Activated T-cell treated with anti-CD3 and anti-CD28 coated beads, Interleukin-2, amount 50 U/mL, for 1 hour (primary cell): ENCODE results near the gene NOP53.
A peak's percentile ranks its signal among the peaks of the same experiment; 100 is the strongest.
"Not testable (repeated sequence)": the region's sequence is repeated elsewhere in the genome, so short reads cannot be mapped to it uniquely, and the experiment has no call there.

ENCODE experiments used
- DNase-seq: peaks from one replicate; pipeline ENCODE4 v3.0.0-alpha.2; 2020

NOP53 gene

GRCh38 chr19:47745010-47745901 is at the start of gene NOP53:
NOP53 (plus strand) TSS chr19:47745546; CDS start chr19:47745560, 14 bp downstream.
- DNase-seq, result peak; percentile 96

- DNase-seq, result no peak
Observed at GRCh38 chr19:47696635-47697034, 48.7 kb upstream of the NOP53 start.

DNA sequence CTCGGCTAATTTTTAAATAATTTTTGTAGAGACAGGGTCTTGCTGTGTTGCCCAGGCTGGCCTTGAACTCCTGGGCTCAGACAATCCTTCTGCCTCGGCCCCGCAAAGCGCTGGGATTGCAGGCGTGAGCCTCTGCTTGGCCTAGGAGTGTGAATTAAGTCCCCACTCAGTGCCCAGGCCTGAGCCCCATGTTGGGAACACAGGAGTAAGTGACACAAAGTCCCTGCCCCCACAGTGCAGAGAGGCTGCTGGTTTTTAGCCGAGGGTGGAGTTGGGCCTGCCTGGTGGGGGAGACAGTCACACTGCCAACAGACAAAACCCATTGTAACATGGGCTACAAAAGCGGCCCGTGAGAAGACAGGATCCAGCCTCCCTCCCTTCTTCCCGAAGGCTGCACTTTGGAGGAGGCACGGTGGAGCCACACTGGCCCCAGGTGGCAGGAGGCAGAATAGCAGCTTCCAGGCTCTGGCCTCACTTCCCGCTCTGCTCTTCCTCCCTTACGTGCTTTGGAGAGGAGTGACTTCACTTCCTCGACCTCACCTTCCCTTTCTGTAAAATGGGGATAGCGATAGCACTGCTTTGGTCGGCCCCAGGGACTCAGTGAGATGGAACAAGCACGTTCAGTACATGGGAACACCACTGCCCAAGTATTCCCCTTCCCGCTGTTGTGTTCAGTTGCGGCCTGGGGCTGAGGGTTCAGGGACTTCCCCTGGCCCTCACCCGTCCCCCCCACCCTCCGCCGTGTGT is 47.3 kb upstream of the NOP53 start:
- DNase-seq, result peak; percentile 66

GRCh38 chr19:47698631-47699359 is 46.6 kb upstream of the NOP53 start:
- no peak for DNase-seq

GRCh38 chr19:47699360-47699917 is 45.9 kb upstream of the NOP53 start:
- DNase-seq, result peak; percentile 65

- no peak for DNase-seq
Observed at GRCh38 chr19:47700934-47701716, 44.2 kb upstream of the NOP53 start.

- DNase-seq, result no peak
Observed at GRCh38 chr19:47701717-47702552, 43.4 kb upstream of the NOP53 start.

DNA sequence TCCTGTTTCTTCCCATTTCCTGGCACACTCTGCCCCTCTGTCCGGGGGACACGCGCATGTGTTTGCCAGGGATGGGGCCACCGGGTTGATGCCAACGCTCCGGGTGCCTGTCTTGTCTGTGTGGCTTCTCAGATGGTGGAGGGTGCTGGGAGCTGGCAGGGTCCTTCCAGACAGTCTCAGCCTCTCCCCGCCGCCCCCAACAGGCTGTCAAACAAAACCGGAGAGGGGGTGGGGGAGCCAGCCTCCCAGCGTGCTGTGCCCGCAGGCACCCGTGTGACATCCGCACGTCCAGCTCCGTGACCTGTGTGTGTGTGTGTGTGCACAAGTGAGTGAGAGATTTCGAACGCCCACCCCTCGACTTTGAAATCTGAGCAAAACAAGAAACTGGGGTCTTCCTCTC is 42.7 kb upstream of the NOP53 start:
- no peak for DNase-seq

DNA sequence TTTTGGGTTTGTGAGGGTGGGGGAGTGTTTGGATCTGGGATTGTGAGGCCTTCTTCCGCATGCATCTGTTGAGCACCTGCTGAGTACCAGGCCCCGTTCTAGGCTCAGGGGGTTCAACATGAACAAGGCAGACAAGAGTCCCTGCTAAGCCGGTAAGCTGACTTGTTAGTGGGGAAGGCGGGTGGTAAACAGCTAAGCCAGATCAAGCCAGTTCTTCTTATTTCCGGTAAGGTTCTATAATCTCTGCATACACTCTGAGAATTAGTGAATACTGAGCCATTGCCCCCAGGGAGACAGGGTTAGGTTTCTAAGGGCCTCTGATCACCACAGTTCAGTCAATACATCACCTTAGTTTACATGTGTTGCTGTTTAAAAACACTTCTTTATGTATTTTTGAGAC is 42.0 kb upstream of the NOP53 start:
- DNase-seq, result no peak

DNA sequence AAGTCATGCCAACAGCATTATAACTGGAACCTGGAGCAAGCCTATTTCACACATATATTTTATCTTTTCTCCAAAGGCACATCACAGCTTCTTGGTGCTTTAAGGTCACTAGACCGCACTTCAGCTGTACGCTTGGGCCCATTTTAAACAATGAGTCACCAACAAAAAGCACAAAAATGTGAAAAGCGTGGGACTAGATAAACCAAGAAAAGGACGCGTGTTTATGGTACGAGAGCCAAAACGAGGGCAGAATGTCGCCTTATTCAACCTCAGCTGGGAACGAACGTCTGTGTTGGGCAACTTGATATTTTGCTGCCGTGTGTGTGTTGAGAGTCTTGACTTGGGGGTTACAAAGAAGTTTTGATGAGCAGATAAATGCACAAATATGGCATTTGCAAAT is 41.3 kb upstream of the NOP53 start:
- no peak for DNase-seq

DNA sequence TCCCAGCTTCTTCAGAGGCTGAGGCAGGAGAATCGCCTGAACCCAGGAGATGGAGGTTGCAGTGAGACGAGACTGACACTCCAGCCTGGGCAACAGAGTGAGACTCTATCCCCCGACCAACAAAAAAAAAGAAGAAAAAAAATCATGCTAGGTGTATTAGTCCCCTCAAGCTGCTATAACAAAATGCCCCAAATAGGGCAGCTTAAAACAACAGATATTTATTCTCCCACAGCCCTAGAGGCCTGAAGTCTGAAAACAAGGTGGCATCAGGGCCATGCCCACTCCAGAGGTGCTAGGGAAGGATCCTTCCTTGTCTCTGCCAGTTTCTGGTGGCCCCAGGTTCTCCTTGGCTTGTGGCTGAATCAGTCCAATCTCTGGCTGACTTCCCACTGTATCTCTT is 40.7 kb upstream of the NOP53 start:
- DNase-seq, result no peak

- peak; percentile 71 for DNase-seq
Observed at GRCh38 chr19:47707135-47707925, 38.0 kb upstream of the NOP53 start.

GRCh38 chr19:47711652-47712242 is 33.6 kb upstream of the NOP53 start:
- DNase-seq, result no peak

- DNase-seq, result peak; percentile 55
Observed at GRCh38 chr19:47713046-47714021, 32.0 kb upstream of the NOP53 start, which contains the start of gene EHD2. EHD2 (plus strand) TSS chr19:47713422; CDS start chr19:47716613, 3,191 bp downstream.

DNA sequence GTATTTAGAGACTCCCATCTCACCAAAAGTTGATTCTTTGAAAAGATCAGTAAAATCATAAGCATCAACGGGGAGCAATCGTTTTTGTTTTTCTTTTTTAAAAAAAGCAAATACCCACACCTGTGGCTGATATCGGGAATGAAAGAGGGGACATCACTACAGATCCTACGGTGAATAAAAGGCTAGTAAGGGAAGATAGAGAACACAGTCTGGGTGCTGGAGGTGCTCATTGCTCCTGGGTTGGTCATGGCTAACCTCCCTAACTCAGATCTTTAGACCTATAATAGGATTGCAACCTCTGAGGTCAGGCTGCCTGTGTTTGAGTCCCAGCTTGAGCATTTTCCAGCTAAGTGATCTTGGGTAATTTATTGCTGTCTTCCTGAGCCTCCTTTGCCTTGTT is 31.0 kb upstream of the NOP53 start:
- no peak for DNase-seq

DNA sequence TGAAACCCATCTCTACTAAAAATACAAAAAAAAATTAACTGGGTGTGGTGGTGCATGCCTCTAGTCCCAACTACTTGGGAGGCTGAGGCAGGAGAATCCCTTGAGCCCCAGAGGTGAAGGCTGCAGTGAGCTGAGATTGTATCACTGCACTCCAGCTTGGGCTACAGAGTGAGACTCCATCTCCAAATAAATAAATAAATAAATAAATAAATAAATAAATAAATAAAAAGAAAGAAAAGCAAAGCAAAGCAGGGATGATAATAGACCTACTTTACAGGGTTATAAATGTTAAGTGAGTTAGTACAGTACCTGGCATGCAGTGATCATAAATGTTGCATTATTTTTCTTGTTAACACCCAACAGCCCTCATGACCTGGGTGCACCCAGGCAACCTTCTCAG is 30.5 kb upstream of the NOP53 start:
- DNase-seq, result not testable (repeated sequence)

DNA sequence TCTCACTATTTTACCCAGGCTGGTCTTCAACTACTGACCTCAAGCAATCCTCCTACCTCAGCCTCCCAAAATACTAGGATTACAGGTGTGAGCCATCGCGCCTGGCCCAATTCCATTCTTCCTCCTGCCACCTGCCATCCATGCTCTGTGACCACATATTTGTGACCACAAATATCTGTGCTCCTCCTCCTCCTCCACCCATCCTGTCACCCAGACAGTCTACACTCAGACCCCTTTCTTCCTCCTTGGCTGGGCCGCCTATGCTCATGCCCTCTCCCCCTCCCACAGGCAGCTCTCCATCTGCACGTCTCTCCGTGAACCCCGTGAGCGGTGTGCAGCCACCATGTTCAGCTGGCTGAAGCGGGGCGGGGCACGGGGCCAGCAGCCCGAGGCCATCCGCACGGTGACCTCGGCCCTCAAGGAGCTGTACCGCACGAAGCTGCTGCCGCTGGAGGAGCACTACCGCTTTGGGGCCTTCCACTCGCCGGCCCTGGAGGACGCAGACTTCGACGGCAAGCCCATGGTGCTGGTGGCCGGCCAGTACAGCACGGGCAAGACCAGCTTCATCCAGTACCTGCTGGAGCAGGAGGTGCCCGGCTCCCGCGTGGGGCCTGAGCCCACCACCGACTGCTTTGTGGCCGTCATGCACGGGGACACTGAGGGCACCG is 28.9 kb upstream of the NOP53 start:
- no peak for DNase-seq
